ENCODE results near the gene SPNS1.
"Not testable (repeated sequence)": the region's sequence is repeated elsewhere in the genome, so short reads cannot be mapped to it uniquely, and the experiment has no call there.

SPNS1 gene

DNA sequence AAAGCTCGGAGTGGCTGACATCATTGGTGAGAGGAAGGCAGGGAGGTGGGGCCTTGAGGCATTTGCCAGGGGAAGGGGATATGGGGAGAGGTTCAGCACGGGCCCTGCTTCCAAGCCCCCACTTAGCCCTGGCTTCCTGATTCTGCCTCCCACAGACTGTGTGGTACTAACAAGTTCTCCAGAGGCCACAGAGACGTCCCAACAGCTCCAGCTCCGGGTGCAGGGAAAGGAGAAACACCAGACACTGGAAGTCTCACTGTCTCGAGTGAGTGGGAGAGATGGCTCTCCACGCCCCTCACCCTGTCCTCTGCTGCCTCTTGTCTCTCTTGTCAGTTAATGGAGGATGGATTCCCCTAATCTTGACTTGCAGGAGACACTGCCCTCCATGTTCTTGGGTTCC, 15.7 kb upstream of the SPNS1 start:
- DNase-seq, result no peak

DNA sequence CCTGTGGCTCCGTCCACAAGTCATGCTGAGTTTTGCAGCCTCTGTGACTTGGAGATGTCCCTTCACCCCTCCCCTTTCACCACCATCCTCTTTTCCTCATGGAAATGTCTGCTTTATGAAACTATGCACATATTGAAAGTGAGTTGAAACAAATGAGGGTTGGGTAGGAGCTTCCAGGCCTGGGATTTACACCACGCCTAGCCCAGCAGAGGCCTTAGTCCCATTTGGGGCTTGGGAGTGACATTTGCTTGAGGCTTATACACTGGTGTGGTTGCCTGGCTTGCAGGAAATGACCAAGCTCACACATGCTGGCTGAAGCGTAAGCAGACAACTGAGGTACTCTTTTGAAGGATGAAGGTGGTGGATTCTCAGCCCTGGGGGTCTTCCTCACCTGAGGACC, 10.5 kb upstream of the SPNS1 start:
- no peak for DNase-seq

GRCh38 chr16:28964496-28964895, 10.1 kb upstream of the SPNS1 start:
- DNase-seq, result no peak

GRCh38 chr16:28967156-28967555, 7.4 kb upstream of the SPNS1 start:
- no peak for DNase-seq

- DNase-seq, result not testable (repeated sequence)
Measured at GRCh38 chr16:28969696-28970095, 4.9 kb upstream of the SPNS1 start.

DNA sequence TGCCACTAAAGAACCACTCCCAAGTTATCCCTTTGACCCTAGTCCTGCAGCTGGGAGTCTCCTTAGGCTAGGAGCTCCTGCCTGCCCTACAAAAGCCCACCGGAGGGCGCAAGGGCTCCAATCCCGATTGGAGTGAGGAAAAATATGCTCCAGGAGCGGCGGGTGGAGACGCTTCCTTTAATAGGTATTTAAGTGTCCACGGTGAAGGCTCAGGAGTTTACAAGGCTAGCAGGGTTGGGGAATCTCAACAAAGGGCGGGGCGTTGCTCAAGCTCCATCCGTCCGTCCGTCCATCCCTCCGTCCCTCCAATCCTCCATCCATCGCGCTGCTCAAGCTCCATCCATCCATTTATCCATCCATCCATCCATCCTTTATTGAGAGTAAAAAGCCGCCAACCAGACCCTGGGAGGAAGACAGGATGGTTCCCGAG, 556 bp upstream of the SPNS1 start:
- peak; percentile 66 for DNase-seq

DNA sequence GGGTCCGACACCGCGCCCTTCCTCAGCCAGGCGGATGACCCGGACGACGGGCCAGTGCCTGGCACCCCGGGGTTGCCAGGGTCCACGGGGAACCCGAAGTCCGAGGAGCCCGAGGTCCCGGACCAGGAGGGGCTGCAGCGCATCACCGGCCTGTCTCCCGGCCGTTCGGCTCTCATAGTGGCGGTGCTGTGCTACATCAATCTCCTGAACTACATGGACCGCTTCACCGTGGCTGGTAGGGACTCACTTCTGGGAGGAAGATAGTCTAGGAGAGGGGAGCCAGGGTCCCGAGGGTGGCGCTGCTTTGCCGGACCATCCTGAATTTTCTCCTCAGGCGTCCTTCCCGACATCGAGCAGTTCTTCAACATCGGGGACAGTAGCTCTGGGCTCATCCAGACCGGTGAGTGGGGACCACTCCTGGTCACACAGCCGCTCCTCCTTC, 601 bp downstream of the SPNS1 start:
- DNase-seq, result no peak

GRCh38 chr16:28977703-28978662, 3.4 kb downstream of the SPNS1 start:
- DNase-seq, result peak; percentile 15

DNA sequence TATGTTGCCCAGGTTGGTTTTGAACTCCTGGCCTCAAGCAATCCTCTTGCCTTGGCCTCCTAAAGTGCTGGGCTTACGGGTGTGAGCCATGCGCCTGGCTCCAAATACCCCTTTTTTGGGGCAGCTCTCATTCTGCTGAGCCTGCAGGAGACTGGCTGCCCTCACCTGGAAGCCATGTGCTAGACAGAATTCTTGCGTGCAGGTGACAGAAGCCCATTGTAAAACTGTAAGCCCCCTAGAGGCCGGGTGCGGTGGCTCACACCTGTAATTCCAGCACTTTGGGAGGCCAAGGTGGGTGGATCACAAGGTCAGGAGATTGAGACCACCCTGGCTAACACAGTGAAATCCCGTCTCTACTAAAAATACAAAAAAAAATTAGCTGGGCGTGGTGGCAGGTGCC, 5.8 kb downstream of the SPNS1 start:
- DNase-seq, result not testable (repeated sequence)

DNA sequence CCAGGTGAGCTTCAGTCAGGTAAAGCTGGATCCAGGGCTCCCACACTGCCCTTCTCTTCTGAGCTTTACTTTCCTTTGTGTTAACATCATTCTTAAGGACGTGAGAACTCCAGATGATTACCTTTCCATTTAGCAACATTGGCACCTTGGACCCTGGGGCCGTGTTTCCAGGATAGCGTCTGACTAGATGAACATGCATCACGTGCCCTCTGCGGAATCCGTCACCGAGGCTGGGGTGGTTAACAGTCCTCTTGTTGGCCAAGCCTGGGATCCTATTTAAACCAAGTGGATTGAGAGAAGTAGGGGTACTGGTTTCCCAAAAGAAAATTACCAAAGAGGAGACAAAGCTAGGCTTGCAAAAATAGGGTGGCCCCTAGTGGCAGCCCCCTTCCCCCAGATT, 6.4 kb downstream of the SPNS1 start:
- no peak for DNase-seq

GRCh38 chr16:28981517-28981916, 6.9 kb downstream of the SPNS1 start:
- no peak for DNase-seq

DNA sequence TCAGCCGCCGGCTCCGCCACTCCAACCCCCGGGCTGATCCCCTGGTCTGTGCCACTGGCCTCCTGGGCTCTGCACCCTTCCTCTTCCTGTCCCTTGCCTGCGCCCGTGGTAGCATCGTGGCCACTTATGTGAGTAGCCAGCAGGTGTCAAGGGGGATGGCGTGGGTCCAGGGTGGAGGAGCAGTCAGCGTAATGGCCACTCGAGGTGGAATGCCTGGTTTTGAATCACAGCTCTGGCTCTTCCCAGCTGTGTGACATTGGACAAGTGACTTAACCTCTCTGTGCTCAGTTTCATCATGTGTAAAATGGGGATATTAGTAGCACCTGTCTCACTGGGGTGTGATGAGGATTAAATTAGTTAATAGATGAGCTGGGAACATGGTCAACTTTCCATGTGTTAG, 7.8 kb downstream of the SPNS1 start:
- no peak for DNase-seq

DNA sequence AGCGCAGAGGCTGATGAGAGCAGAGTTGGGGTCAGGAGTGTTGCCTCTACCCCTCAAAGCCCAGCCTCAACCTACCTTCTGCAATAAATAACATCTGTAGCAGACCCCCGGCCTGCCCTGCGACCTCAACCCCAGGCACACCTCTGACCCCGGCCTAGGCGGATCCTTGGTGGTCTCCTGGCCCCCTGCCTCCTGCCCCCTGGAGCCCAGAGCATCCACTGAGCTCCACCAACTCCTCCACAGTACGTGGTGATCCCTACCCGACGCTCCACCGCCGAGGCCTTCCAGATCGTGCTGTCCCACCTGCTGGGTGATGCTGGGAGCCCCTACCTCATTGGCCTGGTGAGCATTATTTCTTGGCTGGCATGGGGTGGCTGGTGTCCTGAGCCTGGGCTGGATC, 8.4 kb downstream of the SPNS1 start:
- no peak for DNase-seq

DNA sequence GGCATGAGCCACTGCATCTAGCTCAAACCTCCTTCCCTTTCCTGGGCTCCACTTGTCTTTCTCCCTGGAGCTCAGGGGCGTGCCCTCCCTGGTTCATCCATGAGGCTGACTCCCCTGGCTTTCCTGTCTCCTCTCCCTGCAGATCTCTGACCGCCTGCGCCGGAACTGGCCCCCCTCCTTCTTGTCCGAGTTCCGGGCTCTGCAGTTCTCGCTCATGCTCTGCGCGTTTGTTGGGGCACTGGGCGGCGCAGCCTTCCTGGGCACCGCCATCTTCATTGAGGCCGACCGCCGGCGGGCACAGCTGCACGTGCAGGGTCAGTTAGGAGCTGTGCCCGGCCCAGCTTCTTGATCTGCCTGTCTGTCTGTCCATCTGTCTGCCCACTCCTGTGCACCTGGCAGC, 9.1 kb downstream of the SPNS1 start:
- peak; percentile 93 for DNase-seq

GRCh38 chr16:28984091-28984490, 9.5 kb downstream of the SPNS1 start:
- DNase-seq, result no peak

- peak; percentile 82 for DNase-seq
Measured at GRCh38 chr16:28984619-28985135, 10.1 kb downstream of the SPNS1 start, which contains the start of gene LAT. Gene LAT, plus strand, starts transcription at chr16:28985052. Its CDS starts 366 bp downstream, at chr16:28985418.

DNA sequence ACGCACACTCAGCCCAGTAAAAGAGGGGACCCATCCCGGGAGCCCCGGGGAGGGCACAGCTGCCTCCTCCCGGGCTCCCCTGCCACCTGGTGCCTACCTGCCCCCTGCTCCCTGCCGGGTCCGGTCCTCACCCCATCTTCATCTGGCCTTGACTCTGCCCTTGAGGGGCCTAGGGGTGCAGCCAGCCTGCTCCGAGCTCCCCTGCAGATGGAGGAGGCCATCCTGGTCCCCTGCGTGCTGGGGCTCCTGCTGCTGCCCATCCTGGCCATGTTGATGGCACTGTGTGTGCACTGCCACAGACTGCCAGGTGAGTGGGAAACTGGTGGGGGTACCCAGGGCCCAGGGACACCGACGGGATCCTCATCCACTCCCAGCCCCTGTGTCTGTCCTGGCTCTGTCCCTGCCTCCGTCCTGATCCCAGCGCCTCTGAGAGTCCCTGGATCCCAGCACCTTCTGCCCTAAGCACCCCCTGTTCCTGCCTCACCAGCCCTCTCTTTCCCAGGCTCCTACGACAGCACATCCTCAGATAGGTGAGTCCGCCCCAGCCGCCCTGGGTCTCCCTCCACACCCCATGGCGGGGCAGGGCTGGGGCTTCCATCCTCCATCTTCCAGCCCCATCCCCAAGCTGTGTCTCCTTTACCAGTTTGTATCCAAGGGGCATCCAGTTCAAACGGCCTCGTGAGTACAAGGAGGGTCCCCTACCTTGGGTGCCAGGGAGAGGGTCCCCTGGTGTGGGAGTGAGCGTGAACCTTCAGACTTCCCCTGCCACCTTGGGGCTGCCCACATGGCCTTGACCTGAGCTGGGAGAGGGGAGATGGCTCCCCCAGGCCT, 10.8 kb downstream of the SPNS1 start:
- DNase-seq, result no peak

DNA sequence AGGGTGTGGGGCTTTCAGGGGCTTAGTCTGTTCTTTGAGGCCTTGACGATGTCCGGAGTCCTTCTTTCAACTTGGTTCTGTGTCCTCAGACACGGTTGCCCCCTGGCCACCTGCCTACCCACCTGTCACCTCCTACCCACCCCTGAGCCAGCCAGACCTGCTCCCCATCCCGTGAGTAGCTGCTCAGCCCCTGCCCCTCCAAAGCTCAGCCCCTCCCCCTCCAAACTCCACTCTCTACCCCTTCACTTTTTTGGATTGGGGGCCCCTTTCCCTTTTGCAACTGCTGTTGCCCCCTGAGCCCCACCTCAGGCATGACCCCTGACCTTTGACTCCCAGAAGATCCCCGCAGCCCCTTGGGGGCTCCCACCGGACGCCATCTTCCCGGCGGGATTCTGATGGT, 11.5 kb downstream of the SPNS1 start:
- DNase-seq, result no peak

- no peak for DNase-seq
Measured at GRCh38 chr16:28986492-28986891, 11.9 kb downstream of the SPNS1 start.

GRCh38 chr16:28987170-28987853, 12.7 kb downstream of the SPNS1 start:
- DNase-seq, result no peak

DNA sequence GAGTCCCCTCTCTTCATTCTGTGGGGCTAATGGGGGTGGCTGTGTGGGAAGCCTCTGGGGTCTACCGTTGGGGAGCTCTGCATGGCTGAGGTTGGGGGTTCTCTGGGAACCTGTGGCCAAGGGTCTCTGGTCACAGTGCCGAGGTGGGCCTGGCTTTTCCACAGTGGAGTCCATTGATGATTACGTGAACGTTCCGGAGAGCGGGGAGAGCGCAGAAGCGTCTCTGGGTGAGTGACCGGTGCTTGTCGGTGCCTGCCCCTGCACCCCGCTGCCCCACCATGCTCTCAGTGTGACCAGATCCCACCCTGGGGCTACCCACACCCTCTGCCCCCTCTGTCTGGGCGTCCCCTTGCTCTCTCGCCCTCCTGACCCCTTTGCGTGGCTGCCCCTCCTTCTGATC, 14.8 kb downstream of the SPNS1 start:
- DNase-seq, result no peak

DNA sequence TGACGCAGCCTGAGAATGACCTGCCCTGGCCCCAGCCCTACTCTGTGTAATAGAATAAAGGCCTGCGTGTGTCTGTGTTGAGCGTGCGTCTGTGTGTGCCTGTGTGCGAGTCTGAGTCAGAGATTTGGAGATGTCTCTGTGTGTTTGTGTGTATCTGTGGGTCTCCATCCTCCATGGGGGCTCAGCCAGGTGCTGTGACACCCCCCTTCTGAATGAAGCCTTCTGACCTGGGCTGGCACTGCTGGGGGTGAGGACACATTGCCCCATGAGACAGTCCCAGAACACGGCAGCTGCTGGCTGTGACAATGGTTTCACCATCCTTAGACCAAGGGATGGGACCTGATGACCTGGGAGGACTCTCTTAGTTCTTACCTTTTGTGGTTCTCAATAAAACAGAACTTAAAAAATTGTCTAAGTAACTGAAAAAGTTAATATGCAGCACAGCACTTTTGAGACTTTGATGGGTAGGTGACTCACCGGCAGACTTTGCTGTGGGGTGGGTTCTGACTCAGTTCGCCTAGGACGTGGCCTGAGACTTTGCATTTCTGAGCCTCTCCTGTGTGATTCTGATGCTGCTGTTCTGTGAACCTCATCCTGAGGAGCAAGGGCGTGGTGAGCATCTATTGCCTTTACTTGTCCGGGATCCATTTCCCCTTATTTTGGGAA, 15.9 kb downstream of the SPNS1 start:
- no peak for DNase-seq

Measured in NCI-H510A (cell line).